Neural progenitor cell (in vitro differentiated cells): ENCODE results near the gene SPATA6L. TPM values are rescaled to one million over a fixed set of nuclear protein-coding genes. Genes with fewer than 3 reads are reported as not detected.

Source experiments
- DNase-seq: peaks from one replicate; pipeline ENCODE4 v3.0.0-alpha.2; 2016; ENCODE audit warnings: low spot score
- H2AFZ ChIP-seq: fragments of 200-600 bp; sonication (generic); replicated peaks from 2 replicates; pipeline ENCODE4 v1.6.1; 2016; ENCODE audit warnings: antibody characterized with exemption
- H3F3A ChIP-seq: fragments of 200-600 bp; sonication (generic); 2 replicates; pipeline ENCODE4 v1.6.1; 2016; ENCODE audit warnings: antibody characterized with exemption, low read depth
- H3K27ac ChIP-seq: fragments of 200-600 bp; sonication (generic); 2 replicates; pipeline ENCODE4 v1.5.1; 2016; ENCODE audit warnings: mild to moderate bottlenecking
- H3K27me3 ChIP-seq: fragments of 200-600 bp; sonication (generic); 2 replicates; pipeline ENCODE4 v1.6.1; 2016; ENCODE audit warnings: mild to moderate bottlenecking, moderate library complexity
- H3K36me3 ChIP-seq: fragments of 200-600 bp; sonication (generic); 2 replicates; pipeline ENCODE4 v1.5.1; 2016
- H3K4me1 ChIP-seq: fragments of 200-600 bp; sonication (generic); 2 replicates; pipeline ENCODE4 v1.6.1; 2016; ENCODE audit warnings: mixed run types
- H3K4me2 ChIP-seq: fragments of 200-600 bp; sonication (generic); 2 replicates; pipeline ENCODE4 v1.6.1; 2016
- H3K4me3 ChIP-seq: fragments of 200-600 bp; sonication (generic); 2 replicates; pipeline ENCODE4 v1.5.1; 2016
- H3K79me2 ChIP-seq: fragments of 200-600 bp; sonication (generic); 2 replicates; pipeline ENCODE4 v1.6.1; 2016; ENCODE audit warnings: low read depth
- H3K9ac ChIP-seq: fragments of 200-600 bp; sonication (generic); 2 replicates; pipeline ENCODE4 v1.6.1; 2016
- H3K9me3 ChIP-seq: fragments of 200-600 bp; sonication (generic); 2 replicates; pipeline ENCODE4 v1.5.1; 2016; ENCODE audit warnings: low read depth
- H4K20me1 ChIP-seq: fragments of 200-600 bp; sonication (generic); 2 replicates; pipeline ENCODE4 v1.6.1; 2016; ENCODE audit warnings: low read depth
- H3K27ac Mint-ChIP-seq: 3 replicates; pipeline ENCODE4 v1.8.0; 2021; ENCODE audit warnings: mixed read lengths
- H3K27me3 Mint-ChIP-seq: 2 replicates; pipeline ENCODE4 v1.8.0; 2022; ENCODE audit warnings: low read depth, mild to moderate bottlenecking, inconsistent platforms, moderate library complexity, mixed read lengths; ENCODE audit not compliant: insufficient read depth
- H3K36me3 Mint-ChIP-seq: 3 replicates; pipeline ENCODE4 v1.8.0; 2021; ENCODE audit warnings: mixed read lengths
- H3K4me1 Mint-ChIP-seq: 3 replicates; pipeline ENCODE4 v1.8.0; 2021; ENCODE audit warnings: mixed read lengths
- H3K4me3 Mint-ChIP-seq: 3 replicates; pipeline ENCODE4 v1.8.0; 2021; ENCODE audit warnings: mild to moderate bottlenecking, moderate library complexity, mixed read lengths
- H3K9me3 Mint-ChIP-seq: 3 replicates; pipeline ENCODE4 v1.8.0; 2020; ENCODE audit warnings: mixed read lengths
- EZH2 ChIP-seq: fragments of 200-600 bp; sonication (generic); IDR thresholded peaks from 2 replicates; pipeline ENCODE4 v1.6.1; 2017; ENCODE audit warnings: antibody characterized with exemption, mild to moderate bottlenecking, moderate library complexity
- EZH2phosphoT487 ChIP-seq: fragments of 200-600 bp; sonication (generic); IDR thresholded peaks from 2 replicates; pipeline ENCODE4 v1.6.1; 2017; ENCODE audit warnings: antibody characterized with exemption
- total RNA-seq: library from RNA; depleted of rRNA; stranded (reverse); fragments of >200 nt; gene quantifications from 2 replicates; pipeline ENCODE4 v1.2.3, GENCODE V29; 2015; ENCODE audit warnings: low replicate concordance
- TF ChIP-seq, protein P1 (sequence below): fragments of 200-600 bp; sonication (generic); IDR thresholded peaks from 2 replicates; pipeline ENCODE4 v1.5.1; 2017; ENCODE audit warnings: antibody characterized with exemption, mild to moderate bottlenecking

Gene SPATA6L
- total RNA-seq, 1 donor from 2014 or later = 0.99 TPM

DNA sequence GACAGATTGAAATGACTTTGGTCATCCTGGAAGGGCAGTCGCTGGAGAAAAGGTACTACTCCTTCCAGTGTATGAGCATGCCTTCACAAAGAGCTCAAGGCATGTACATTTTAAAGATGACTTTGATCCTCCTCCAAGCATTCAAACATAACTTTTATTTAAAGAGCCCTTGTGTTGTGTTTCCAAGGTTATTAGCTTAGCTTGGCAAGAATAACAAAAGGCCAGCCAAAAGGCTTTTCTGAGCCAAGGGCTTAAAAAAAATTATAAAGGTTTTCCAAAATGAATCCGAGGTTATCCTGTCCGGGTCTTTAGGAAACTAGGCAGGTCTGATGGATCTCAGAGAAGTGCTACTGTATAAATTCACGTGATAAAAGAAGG, 75.2 kb downstream of the SPATA6L start:
- no peak overlapping the region for H3K4me3 ChIP-seq
- no peaks in the 10 kb centered on the region for H3K79me2 ChIP-seq
- H3K4me1 ChIP-seq = peaks cover 6% of the 10 kb centered on the region
- no peaks in the 10 kb centered on the region for H3K27me3 ChIP-seq
- no peaks in the 10 kb centered on the region for H4K20me1 ChIP-seq
- H2AFZ ChIP-seq = no peak overlapping the region
- no peak for TF ChIP-seq EZH2phosphoT487
- H3K36me3 ChIP-seq = no peaks in the 10 kb centered on the region
- no peak overlapping the region for H3K27ac ChIP-seq
- H3K9me3 ChIP-seq = no peaks in the 10 kb centered on the region
- no peaks in the 10 kb centered on the region for H3F3A ChIP-seq
- Mint-ChIP-seq H3K27ac (no peak overlapping the region), H3K4me1 (no peaks in the 10 kb centered on the region), H3K27me3 (peaks cover 2% of the 10 kb centered on the region), H3K36me3 (no peaks in the 10 kb centered on the region), H3K9me3 (no peaks in the 10 kb centered on the region), H3K4me3 (no peak overlapping the region)
- H3K9ac ChIP-seq = no peak overlapping the region
- H3K4me2 ChIP-seq = no peak overlapping the region
- no peak for DNase-seq

DNA sequence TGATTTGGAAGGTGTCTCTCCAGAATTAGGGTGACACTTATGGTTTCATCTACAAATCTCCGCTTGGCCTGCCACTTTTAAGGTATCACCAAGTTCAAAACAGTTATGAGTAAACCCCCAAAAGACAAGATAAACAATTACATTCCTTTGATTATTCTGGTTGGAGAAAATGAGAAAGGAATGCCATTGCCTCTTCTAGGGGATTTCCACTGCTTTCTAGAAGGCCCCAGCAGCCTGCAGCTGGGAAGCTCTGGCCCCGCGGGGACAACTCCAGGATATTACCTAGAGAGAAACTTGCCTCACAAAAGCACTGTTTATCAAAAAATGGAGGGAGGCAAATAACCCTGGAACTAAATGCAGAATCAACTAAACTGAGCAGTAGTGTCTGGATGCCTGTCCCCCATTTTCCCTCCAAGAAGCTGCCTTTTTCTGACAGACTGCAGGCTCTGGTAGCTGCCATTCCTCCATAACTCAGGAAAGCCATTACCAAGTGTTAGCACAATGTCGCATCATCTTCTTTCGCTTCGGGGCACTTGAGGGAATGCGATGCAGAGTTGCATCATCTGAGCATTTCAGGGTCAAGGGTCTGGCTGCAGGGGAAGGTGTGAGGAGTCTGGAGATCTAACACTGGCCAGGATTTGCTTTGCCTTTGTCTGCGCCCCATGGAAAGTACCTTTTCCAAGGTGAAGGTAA, 75.7 kb downstream of the SPATA6L start:
- H3K4me3 Mint-ChIP-seq = no peak overlapping the region
- no peaks in the 10 kb centered on the region for H4K20me1 ChIP-seq
- H3K4me2 ChIP-seq = no peak overlapping the region
- no peaks in the 10 kb centered on the region for H3K9me3 ChIP-seq
- no peak overlapping the region for H3K27ac ChIP-seq
- H3K4me1 Mint-ChIP-seq = no peaks in the 10 kb centered on the region
- H3K27me3 Mint-ChIP-seq = peaks cover 2% of the 10 kb centered on the region
- H3K4me3 ChIP-seq = no peak overlapping the region
- no peak overlapping the region for H2AFZ ChIP-seq
- no peaks in the 10 kb centered on the region for H3K79me2 ChIP-seq
- no peaks in the 10 kb centered on the region for H3K36me3 ChIP-seq
- H3K27ac Mint-ChIP-seq = no peak overlapping the region
- DNase-seq = no peak
- peaks cover under 1% of the 10 kb centered on the region for H3K4me1 ChIP-seq
- H3K27me3 ChIP-seq = no peaks in the 10 kb centered on the region
- H3K36me3 Mint-ChIP-seq = no peaks in the 10 kb centered on the region
- TF ChIP-seq EZH2phosphoT487 (no peak), EZH2 (no peak)
- TF ChIP-seq, protein P1, sequence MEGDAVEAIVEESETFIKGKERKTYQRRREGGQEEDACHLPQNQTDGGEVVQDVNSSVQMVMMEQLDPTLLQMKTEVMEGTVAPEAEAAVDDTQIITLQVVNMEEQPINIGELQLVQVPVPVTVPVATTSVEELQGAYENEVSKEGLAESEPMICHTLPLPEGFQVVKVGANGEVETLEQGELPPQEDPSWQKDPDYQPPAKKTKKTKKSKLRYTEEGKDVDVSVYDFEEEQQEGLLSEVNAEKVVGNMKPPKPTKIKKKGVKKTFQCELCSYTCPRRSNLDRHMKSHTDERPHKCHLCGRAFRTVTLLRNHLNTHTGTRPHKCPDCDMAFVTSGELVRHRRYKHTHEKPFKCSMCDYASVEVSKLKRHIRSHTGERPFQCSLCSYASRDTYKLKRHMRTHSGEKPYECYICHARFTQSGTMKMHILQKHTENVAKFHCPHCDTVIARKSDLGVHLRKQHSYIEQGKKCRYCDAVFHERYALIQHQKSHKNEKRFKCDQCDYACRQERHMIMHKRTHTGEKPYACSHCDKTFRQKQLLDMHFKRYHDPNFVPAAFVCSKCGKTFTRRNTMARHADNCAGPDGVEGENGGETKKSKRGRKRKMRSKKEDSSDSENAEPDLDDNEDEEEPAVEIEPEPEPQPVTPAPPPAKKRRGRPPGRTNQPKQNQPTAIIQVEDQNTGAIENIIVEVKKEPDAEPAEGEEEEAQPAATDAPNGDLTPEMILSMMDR = no peak
- H3K9ac ChIP-seq = no peak overlapping the region
- no peaks in the 10 kb centered on the region for H3K9me3 Mint-ChIP-seq
- H3F3A ChIP-seq = no peaks in the 10 kb centered on the region

DNA sequence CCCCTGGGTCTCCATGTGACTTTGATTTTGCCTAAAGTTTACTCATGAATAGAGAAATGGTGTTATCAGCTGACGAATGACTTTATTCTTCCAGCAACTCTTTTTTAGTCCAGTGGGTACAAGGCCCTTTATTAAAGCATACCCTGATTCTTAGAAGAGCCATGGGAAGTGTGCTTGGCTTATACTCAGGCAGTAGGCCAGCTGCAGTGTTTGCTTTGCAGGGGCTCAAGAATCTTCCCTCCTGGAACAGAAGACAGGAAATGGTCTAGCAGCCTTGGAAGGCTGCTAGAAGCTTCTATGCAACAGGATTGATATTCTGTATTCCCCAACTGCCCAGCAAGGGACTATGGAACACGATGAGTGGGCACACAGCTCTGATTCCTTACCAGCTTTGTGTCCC, 77.6 kb downstream of the SPATA6L start:
- TF ChIP-seq EZH2 (no peak), EZH2phosphoT487 (no peak)
- TF ChIP-seq, protein P1 = no peak
- no peaks in the 10 kb centered on the region for H3K9me3 Mint-ChIP-seq
- no peaks in the 10 kb centered on the region for H3K4me1 Mint-ChIP-seq
- H3K27ac ChIP-seq = no peak overlapping the region
- H3K36me3 ChIP-seq = no peaks in the 10 kb centered on the region
- no peak overlapping the region for H3K27ac Mint-ChIP-seq
- H3K9ac ChIP-seq = no peak overlapping the region
- H3K36me3 Mint-ChIP-seq = no peaks in the 10 kb centered on the region
- no peak for DNase-seq
- no peaks in the 10 kb centered on the region for H3F3A ChIP-seq
- H3K4me1 ChIP-seq = no peaks in the 10 kb centered on the region
- no peak overlapping the region for H3K4me3 Mint-ChIP-seq
- no peak overlapping the region for H3K4me2 ChIP-seq
- H3K4me3 ChIP-seq = no peak overlapping the region
- H3K27me3 ChIP-seq = no peaks in the 10 kb centered on the region
- H3K27me3 Mint-ChIP-seq = peaks cover 4% of the 10 kb centered on the region
- H4K20me1 ChIP-seq = no peaks in the 10 kb centered on the region
- H3K79me2 ChIP-seq = no peaks in the 10 kb centered on the region
- no peaks in the 10 kb centered on the region for H3K9me3 ChIP-seq
- H2AFZ ChIP-seq = no peak overlapping the region

DNA sequence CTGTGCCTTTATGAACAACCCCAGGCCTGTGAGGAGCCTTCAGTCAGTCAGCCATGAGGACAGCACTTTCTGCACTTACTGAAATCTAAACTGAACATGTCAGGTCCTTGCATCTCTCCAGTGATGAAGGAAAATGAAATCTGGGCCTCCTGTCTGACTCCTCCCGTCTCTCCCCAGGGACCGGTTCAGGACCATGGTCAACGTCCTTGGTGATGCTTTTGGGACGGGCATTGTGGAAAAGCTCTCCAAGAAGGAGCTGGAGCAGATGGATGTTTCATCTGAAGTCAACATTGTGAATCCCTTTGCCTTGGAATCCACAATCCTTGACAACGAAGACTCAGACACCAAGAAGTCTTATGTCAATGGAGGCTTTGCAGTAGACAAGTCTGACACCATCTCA, 81.1 kb downstream of the SPATA6L start:
- H3K27ac ChIP-seq = no peak overlapping the region
- no peaks in the 10 kb centered on the region for H3K27me3 ChIP-seq
- H3K4me3 ChIP-seq = no peak overlapping the region
- Mint-ChIP-seq H3K4me3 (no peak overlapping the region), H3K4me1 (peaks cover 5% of the 10 kb centered on the region), H3K9me3 (no peaks in the 10 kb centered on the region), H3K36me3 (no peaks in the 10 kb centered on the region), H3K27me3 (peaks cover 8% of the 10 kb centered on the region), H3K27ac (no peak overlapping the region)
- no peaks in the 10 kb centered on the region for H4K20me1 ChIP-seq
- no peak overlapping the region for H2AFZ ChIP-seq
- no peaks in the 10 kb centered on the region for H3F3A ChIP-seq
- no peaks in the 10 kb centered on the region for H3K4me1 ChIP-seq
- no peaks in the 10 kb centered on the region for H3K36me3 ChIP-seq
- H3K9ac ChIP-seq = no peak overlapping the region
- DNase-seq = no peak
- H3K79me2 ChIP-seq = no peaks in the 10 kb centered on the region
- H3K9me3 ChIP-seq = no peaks in the 10 kb centered on the region
- no peak overlapping the region for H3K4me2 ChIP-seq
- TF ChIP-seq EZH2 (no peak), EZH2phosphoT487 (no peak)
- TF ChIP-seq, protein P1 = no peak
